ENCODE data around the gene MXRA7. TPM values are rescaled to one million over a fixed set of nuclear protein-coding genes. Genes with fewer than 3 reads are reported as not detected.

MXRA7 gene
- polyA plus RNA-seq, 1 of the 3 experiments (the other 2 are of a cell fraction): 154 TPM

DNA sequence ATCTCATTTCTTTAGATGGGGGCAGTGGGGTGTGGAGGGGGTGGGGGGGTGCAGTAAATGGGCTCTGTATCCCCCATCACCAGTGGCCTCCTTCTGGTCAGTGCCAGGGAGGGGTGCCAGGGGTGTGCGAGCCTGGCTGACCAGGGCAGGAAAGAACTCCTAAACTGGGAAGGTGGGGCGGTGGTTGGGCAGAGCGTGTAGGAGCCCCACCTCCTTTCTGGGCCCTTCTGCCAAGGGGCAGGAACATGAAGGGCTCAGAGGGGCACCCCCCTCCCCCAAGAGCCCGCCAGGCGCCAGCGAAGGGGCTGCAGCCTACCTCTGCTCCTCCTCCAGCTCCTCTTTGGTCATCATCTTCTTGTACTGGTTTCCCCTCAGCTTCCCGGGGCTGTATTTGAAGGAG is 26.0 kb downstream of the MXRA7 start:
- Histone ChIP-seq H3K27ac (ENCODE audit: low read depth in 2 of 2, low read length in 1 of 2) (no peak overlapping the region), H3F3A (replicated peaks; ENCODE audit: insufficient read depth) (peaks cover 4% of the 10 kb centered on the region), H3K9me3 (no peaks in the 10 kb centered on the region), H4K20me1 (ENCODE audit: insufficient read depth) (peaks cover 7% of the 10 kb centered on the region), H3K27me3 (ENCODE audit: insufficient read depth) (no peaks in the 10 kb centered on the region), H3K36me3 (replicated peaks in 1 of 2; ENCODE audit: control insufficient read depth in 1 of 2, insufficient read depth in 2 of 2, low read length in 1 of 2) (peaks cover 21 to 40% of the 10 kb centered on the region in 2 experiments), H3K9me2 (no peaks in the 10 kb centered on the region), H2AFZ (ENCODE audit: low read depth) (no peak overlapping the region), H3K4me1 (ENCODE audit: control insufficient read depth in 1 of 2, insufficient read depth in 2 of 2, low read depth in 1 of 2, low read length in 1 of 2) (peaks cover 0 to 36% of the 10 kb centered on the region in 2 experiments; a peak in 1 of 4 replicates), H3K4me2 (no peak overlapping the region), H3K4me3 (ENCODE audit: low read depth in 2 of 2, low read length in 1 of 2) (no peak overlapping the region), H3K79me2 (ENCODE audit: insufficient read depth) (peaks cover 14% of the 10 kb centered on the region), H3K9ac (no peak overlapping the region)
- WGBS (ENCODE audit: low lambda C conversion rate): 98% methylated on average over 6 of the region's 7 CpGs
- CTCF ChIA-PET: interaction anchor here (0.8 to 12.2 kb wide), 14 partner anchors 11 to 164 kb away, joined by 3 to 255 read pairs (median 5); partner anchors contain the start of genes JMJD6, METTL23 and MXRA7
- TF ChIP-seq TEAD4 (IDR thresholded peaks at IDR 0.05; ENCODE audit: borderline replicate concordance, insufficient read depth): no peak
- no peak for TF ChIP-seq GABPA (IDR thresholded peaks at IDR 0.05; ENCODE audit: low read depth)
- POLR2A ChIA-PET: no interaction called here
- DNase-seq: no peak

DNA sequence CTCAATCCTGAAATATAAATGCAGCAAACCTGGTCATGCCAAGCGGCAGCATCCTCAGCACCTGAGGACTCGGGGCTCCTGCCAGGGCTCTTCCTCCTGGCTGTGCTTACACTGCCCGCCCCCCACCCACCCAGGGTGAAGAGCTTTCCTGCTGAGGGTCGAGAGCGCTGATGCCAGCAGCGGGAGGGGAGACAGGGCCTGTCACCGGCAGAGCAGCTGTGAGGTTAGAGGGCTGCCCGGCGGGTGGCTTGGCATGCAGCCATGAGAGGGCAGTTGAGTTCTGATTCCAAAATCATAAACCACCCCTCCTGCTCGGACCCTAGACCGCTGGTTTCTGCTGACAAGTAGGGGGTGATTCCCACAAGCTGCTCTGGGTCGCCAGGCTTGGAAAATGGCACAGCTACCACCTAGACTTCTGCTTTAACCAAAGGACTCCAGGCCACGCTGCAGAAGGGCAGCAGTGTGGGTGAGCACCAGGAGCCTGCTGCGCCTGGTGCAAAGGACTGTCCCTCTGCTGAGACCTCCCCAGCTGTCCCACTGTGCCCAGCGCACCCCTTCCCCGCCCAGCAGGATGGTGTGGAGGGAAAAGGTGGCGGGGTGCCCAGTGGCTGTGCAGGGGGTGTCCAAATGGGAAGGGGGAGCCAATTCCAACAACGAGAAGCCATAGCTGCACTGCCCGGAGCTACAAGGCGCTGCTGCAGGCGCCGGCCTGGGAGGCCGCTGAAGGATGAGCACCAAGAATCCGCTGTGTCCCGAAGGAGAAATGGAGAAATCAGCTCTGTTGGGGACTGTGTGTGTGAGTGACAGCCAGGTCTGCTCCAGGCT is 26.6 kb downstream of the MXRA7 start:
- no peaks in the 10 kb centered on the region for H3K9me3 ChIP-seq
- no peak overlapping the region for H3K4me3 ChIP-seq (ENCODE audit: low read depth in 2 of 2, low read length in 1 of 2)
- TF ChIP-seq, protein P1, sequence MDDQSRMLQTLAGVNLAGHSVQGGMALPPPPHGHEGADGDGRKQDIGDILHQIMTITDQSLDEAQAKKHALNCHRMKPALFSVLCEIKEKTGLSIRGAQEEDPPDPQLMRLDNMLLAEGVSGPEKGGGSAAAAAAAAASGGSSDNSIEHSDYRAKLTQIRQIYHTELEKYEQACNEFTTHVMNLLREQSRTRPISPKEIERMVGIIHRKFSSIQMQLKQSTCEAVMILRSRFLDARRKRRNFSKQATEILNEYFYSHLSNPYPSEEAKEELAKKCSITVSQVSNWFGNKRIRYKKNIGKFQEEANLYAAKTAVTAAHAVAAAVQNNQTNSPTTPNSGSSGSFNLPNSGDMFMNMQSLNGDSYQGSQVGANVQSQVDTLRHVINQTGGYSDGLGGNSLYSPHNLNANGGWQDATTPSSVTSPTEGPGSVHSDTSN (IDR thresholded peaks at IDR 0.05): no peak
- TF ChIP-seq, protein P2, sequence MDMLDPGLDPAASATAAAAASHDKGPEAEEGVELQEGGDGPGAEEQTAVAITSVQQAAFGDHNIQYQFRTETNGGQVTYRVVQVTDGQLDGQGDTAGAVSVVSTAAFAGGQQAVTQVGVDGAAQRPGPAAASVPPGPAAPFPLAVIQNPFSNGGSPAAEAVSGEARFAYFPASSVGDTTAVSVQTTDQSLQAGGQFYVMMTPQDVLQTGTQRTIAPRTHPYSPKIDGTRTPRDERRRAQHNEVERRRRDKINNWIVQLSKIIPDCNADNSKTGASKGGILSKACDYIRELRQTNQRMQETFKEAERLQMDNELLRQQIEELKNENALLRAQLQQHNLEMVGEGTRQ (IDR thresholded peaks at IDR 0.05; ENCODE audit: borderline replicate concordance, low read depth, low read length): no peak
- TF ChIP-seq TEAD4 (IDR thresholded peaks at IDR 0.05; ENCODE audit: borderline replicate concordance, insufficient read depth) (no peak), MEF2A (IDR thresholded peaks at IDR 0.05; ENCODE audit: borderline replicate concordance, low read depth) (no peak)
- peaks cover 0 to 36% of the 10 kb centered on the region in 2 experiments; a peak in 1 of 4 replicates for H3K4me1 ChIP-seq (ENCODE audit: control insufficient read depth in 1 of 2, insufficient read depth in 2 of 2, low read depth in 1 of 2, low read length in 1 of 2)
- peak; percentile 46 for DNase-seq
- H3K9ac ChIP-seq: no peak overlapping the region
- peaks cover 7% of the 10 kb centered on the region for H4K20me1 ChIP-seq (ENCODE audit: insufficient read depth)
- no peak overlapping the region for H2AFZ ChIP-seq (ENCODE audit: low read depth)
- H3K27ac ChIP-seq (ENCODE audit: low read depth in 2 of 2, low read length in 1 of 2): no peak overlapping the region; a peak in 1 of 4 replicates
- ChIA-PET POLR2A (no interaction called here), CTCF (interaction anchor here (0.8 to 12.2 kb wide), 17 partner anchors 10 to 372 kb away, joined by 3 to 255 read pairs (median 4); partner anchors contain the start of genes JMJD6, METTL23 and MXRA7)
- H3K9me2 ChIP-seq: no peaks in the 10 kb centered on the region
- H3F3A ChIP-seq (replicated peaks; ENCODE audit: insufficient read depth): peaks cover 4% of the 10 kb centered on the region
- WGBS (ENCODE audit: low lambda C conversion rate): 89% methylated on average over 21 of the region's 25 CpGs
- no peaks in the 10 kb centered on the region for H3K27me3 ChIP-seq (ENCODE audit: insufficient read depth)
- peaks cover 8% of the 10 kb centered on the region; the same call in 1 of the 2 replicates for H3K79me2 ChIP-seq (ENCODE audit: insufficient read depth)
- H3K36me3 ChIP-seq (replicated peaks in 1 of 2; ENCODE audit: control insufficient read depth in 1 of 2, insufficient read depth in 2 of 2, low read length in 1 of 2): peaks cover 20 to 42% of the 10 kb centered on the region in 2 experiments
- no peak overlapping the region for H3K4me2 ChIP-seq

Measured in SK-N-SH (cell line).